ENCODE data around the gene LTBR.
"Not testable (repeated sequence)": the region's sequence is repeated elsewhere in the genome, so short reads cannot be mapped to it uniquely, and the experiment has no call there.

The LTBR gene

DNA sequence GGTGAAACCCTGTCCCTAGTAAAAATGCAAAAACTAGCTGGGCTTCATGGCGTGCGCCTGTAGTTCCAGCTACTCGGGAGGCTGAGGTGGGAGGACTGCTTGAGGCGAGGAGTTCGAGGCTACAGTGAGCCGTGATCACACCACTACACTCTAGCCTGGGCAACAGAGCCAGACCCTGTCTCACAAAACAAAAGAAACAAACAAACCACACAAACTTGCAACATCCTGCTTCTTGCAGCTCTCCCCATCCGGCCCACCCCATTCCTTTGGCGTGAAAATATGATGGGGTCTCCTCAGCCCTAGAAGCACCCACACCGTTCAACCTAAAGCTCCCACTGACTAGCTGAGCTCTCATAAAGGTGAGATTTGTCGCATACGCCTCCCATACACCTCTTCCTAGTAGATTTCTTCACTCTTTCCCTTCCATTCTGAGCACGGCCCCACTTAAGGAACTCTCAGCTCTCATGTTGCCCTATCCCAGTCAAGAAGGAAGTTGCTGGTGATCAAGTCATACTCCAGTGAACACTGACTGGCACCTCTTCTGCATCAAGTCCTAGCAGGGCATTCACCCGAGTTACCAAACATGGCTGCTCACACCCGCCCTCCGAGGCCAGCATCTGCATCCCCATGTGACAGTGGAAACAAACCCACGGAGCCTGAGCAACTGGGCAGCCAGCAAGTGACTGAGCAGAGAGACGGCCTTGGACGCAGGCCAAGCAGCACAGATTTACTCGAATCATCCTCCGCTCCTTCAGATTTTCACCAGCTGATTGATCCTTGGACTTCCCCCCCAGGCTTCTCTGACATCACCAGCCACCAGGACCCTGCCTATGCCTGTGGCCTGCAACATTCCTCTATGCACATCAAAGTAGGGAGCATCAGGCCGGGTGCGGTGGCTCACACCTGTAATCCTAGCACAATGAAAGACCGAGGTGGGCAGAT, 41.9 kb downstream of the LTBR start:
- no peak for DNase-seq (ENCODE audit: low read depth in 2 of 2)

DNA sequence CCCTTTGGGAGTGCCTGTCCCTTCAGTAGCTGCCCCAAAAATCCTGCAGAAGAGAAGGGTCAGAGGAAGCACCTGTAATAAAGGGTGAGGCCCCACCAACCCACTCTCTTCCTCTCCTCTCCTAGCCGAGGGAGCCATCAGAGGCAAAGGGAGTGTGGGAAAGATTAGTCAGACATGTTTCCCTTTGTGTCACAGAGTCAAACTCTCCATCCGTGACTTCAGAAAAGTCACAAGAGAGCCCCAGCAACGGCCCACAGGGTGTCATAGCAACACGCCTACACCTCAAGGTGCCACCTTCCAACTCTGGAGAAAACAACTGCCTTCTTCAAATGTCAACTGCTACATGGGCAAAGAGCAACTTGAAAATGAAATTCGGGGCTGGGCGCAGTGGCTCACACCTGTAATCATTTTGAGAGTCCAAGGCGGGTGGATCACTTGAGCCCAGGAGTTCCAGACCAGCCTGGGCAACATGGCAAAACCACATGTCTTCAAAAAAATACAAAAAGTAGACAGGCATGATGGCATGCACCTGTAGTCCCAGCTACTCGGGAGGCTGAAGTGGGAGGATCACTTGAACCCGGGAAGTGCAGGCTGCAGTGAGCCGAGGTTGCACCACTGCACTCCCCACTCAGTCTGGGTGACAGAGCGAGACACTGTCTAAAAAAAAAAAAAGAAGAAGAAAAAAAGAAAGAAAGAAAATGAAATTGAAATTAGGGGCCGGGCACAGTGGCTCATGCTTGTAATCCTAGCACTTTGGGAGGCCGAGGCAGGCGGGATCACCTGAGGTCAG, 43.1 kb downstream of the LTBR start:
- peak; percentile 72 to 77 for DNase-seq (ENCODE audit: low read depth in 2 of 2)

DNA sequence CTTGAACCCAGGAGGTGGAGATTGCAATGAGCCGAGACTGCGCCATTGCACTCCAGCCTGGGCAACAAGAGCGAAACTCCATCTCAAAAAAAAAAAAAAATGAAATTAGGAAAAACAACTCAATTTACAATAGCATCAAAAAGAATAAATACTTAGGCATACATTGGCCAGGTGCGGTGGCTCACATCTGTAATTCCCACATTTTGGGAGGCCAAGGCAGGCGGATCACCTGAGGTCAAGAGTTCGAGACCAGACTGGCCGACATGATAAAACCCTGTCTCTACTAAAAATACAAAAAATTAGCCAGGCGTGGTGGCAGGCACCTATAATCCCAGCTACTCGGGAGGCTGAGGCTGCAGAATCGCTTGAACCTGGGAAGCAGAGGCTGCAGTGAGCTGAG, 43.8 kb downstream of the LTBR start:
- DNase-seq (ENCODE audit: low read depth in 2 of 2), result not testable (repeated sequence)

DNA sequence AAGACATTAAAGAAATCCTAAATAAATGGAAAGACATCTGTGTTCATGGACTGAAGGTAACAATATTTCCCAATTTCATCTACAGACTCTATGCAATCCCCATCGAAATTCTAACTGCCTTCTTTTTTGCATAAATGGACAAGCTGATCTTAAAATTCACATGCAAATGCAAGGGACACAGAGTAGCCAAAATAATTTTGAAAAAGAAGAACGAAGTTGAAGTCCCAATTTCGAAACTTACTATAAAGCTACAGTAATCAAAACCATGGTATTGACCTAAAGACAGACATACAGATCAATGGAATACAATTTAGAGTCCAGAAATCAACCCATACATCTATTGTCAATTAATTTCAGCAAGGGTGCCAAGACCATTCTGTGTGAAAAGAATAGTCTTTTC, 44.4 kb downstream of the LTBR start:
- DNase-seq (ENCODE audit: low read depth in 2 of 2), result no peak

DNA sequence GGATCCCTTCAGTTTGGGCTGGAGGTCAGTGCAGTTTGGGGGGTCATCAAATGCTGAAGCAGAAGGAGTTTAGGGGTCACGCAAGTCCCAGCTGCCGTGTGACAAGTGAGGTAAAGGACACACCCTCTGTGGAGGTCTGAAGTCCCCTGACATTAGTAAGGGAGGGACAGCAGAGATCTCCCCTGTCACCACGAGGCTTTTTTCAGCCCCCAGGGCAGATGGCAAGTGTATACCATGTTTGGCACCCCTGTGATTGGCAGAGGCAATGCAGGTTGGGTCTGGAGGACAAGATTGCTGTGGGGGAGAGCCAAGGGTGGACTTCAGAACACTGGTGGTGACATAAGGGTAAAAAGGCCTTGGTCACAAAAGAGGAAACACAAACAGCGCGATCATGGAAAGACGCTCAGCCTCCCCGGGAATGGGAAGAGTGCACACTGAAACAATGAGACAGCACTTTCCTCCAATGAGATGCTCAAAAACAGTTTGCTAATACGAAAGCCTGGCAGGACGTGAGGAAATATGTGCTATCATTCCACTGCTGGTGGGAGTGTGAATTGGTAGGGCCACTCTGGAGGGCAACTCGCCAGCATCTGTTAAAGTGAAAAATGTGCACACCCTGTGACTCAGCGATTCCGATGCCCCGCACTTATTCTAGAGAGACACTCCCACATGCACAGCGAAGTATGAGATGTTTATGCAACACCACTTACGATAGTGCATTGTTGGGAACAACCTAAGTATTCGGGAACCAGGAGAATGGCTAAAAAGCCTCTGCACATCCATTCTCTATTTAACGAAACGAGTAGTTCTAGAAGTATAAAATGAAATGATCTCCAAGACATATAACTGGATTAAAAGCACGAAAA, 46.4 kb downstream of the LTBR start:
- DNase-seq (ENCODE audit: low read depth in 2 of 2), result no peak

DNA sequence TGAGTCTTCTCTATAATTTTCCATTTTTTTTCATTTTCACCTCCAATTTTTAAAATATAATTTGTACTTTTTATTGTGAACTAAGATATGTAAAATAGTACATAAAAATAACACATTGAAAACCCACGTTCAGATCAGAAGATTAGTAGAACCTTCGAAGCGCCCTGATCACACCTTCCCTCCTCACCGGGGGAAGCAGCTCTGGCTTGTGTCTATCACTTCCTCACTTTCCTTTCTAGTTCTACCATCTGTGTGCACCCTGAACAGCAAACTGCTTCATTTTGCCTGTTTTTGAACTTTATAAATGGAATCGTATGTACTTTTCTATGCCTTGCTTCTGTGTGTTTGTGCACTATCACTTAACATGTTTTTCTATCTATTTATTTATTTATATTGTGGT, 49.0 kb downstream of the LTBR start:
- DNase-seq (ENCODE audit: low read depth in 2 of 2), result no peak

DNA sequence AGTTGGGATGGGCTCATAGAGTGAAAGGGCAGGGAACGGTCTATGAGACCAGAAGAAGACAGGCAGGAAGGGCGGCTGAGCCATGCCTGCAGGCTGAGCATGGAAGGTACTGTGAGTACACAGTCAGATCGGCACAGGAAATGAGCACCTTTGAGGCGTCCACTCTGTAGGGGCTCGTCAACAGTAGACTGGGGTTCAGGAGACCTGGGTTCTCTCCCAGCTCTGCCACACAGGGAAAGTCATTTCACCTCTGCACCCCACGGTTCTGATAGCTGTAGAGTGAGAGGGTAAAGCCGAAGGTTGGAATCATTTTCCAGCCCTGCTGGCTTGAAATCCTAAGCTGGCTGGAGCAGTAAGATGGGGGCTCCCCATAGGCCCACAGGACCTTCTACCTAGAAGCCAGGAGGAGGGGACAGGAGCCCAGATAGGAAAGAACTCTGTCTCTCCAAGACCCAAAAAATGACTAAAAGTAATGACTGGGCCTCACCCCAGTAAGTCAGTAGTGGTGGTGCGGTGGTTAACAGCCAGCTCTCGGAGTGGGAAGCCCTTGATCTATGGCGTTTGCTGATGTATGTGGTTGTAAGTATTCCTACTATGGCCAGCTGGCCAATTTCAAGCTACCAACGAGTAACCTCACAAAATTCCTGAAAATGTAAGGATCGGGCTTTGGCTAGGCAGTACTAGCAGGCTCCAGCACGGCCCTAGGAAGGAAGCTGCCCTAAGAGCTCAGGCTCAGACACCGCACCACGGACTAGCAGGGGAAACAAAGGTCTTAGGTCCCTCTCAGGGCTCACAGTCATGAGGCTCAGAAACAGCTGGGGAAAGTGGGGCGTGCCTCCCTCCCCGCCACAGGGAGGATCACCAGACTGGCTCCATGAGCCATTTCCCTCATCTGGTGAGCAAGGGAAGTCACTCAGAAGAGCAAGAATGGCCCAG, 50.5 kb downstream of the LTBR start:
- no peak for DNase-seq (ENCODE audit: low read depth in 2 of 2)

DNA sequence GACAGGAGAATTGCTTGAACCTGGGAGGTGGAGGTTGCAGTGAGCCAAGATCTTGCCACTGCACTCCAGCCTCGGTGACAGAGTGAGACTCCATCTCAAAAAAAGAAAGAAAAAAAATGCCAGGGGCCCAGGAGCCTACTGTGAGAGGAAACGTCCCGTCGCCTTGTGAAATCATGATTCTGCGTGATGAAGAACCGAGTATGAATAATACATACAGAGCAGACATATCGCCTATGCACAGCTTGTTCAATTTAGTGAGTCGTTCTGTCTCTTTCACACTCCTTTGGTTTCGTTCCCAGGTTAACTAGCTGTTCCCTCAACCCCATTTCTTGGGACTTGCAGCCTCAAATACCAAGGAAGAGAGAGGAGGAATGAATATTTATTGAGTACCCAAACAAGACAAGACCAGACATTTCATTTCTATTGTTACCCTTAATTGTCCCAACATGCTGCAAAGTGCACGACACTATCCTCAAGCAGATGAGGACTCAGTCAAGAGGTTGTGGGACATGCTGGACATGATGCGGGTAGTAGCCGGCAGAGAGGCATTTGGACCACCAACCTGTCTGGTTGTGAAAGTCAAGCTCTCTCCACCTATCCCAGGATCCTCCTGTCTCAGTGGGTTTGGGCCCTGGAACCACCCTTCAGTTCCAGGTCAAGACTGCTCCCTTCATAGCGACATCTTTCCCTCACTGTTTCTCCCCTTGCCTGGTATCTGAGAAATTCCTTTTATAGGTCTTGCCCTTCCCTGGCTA, 52.2 kb downstream of the LTBR start:
- no peak for DNase-seq (ENCODE audit: low read depth in 2 of 2)

DNA sequence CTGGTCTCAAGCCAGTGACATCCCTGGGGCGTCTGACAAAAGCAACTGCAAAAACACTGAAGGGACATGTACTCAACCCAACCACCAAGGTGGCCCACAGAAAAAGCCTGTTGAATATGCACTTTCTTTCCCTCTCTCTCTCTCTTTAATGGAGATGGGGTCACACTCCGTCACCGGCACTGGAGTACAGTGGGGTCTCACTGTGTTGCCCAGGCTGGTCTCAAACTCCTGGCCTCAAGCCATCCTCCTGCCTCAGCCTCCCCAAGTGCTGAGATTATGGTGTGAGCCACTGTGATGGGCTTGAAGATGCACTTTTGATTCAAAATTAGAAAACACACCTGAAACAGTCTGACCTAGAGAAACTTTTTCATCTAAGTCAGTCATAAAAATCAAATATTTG, 53.6 kb downstream of the LTBR start:
- DNase-seq (ENCODE audit: low read depth in 2 of 2), result no peak

DNA sequence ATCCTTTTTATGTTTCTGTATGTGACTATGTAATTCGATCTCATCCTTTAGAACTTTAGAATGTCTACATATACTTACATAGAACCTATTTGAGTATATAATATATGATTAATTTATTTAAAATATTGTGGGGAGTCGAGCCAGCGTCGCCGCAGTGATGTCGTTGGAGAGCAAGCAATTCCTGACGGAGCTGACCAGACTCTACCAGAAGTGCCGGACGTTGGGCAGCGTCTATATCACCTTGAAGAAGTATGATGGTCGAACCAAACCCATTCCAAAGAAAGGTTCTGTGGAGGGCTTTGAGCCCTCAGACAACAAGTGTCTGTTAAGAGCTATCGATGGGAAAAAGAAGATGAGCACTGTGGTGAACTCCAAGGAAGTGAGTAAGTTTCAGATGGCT, 54.4 kb downstream of the LTBR start:
- no peak for DNase-seq (ENCODE audit: low read depth in 2 of 2)

DNA sequence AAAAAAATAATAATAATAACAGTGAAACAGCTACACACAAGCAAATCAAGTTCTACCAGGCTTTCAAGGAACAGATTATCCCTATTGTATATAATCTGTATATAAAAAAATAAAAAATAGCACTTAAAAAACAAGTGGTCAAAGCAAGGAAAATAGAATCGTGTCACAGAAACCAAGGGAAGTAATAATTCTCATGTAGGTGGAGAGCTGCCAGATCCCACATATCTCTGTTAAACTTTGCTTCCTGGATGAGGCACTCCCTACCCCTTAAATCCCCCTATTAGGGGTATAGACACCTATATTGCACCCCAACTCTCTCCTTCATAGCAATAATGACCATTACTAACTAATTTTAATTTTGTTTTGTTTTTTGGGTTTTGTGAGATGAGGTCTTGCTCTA, 56.4 kb downstream of the LTBR start:
- DNase-seq (ENCODE audit: low read depth in 2 of 2), result no peak
